ENCODE data around the gene LBX2. TPM values are rescaled to one million over a fixed set of nuclear protein-coding genes. Genes with fewer than 3 reads are reported as not detected.

Gene LBX2
- total and polyA plus RNA-seq, 8 donors: 0.14 to 2.2 (median 0.77) TPM; not detected in 1

- peak overlapping the region in 1 of 2 donors; percentile 79 for H3K4me3 ChIP-seq
- peaks cover 0 to 18% of the 10 kb centered on the region in 2 donors for H3K36me3 ChIP-seq
- H3K4me1 ChIP-seq: peaks cover 38 to 76% of the 10 kb centered on the region in 2 donors
- DNase-seq (peak in 1 of 4 donors; percentile 45), ATAC-seq (no peak)
- H3K27ac ChIP-seq: no peak overlapping the region
- H3K9me3 ChIP-seq: no peaks in the 10 kb centered on the region
- H3K27me3 ChIP-seq: peaks cover 30 to 72% of the 10 kb centered on the region in 2 donors
- TF ChIP-seq CTCF (IDR thresholded peaks at IDR 0.05): no peak
- intact Hi-C loops (cut with DNase I): no loop called here
These were observed 2.1 kb upstream of the LBX2 start for GRCh38 chr2:74501335-74502071.

- H3K27me3 ChIP-seq: peaks cover 30 to 72% of the 10 kb centered on the region in 2 donors
- DNase-seq (peak in 1 of 4 donors; percentile 4), ATAC-seq (no peak)
- peaks cover 30 to 67% of the 10 kb centered on the region in 2 donors for H3K4me1 ChIP-seq
- H3K9me3 ChIP-seq: no peaks in the 10 kb centered on the region
- peaks cover 0 to 10% of the 10 kb centered on the region in 2 donors for H3K36me3 ChIP-seq
- H3K27ac ChIP-seq: no peak overlapping the region
- TF ChIP-seq CTCF (IDR thresholded peaks at IDR 0.05): no peak
- H3K4me3 ChIP-seq: no peak overlapping the region
- intact Hi-C loops (cut with DNase I): no loop called here
These were observed 1.2 kb upstream of the LBX2 start for GRCh38 chr2:74500578-74500946.

GRCh38 chr2:74499940-74500577, 656 bp upstream of the LBX2 start:
- no peak for TF ChIP-seq CTCF (IDR thresholded peaks at IDR 0.05)
- ATAC-seq (no peak), DNase-seq (peak in 1 of 4 donors; percentile 67)
- H3K36me3 ChIP-seq: peaks cover 0 to 5% of the 10 kb centered on the region in 2 donors
- intact Hi-C loops (cut with DNase I): no loop called here
- H3K4me1 ChIP-seq: peaks cover 25 to 62% of the 10 kb centered on the region in 2 donors
- peaks cover 30 to 72% of the 10 kb centered on the region in 2 donors for H3K27me3 ChIP-seq
- no peaks in the 10 kb centered on the region for H3K9me3 ChIP-seq
- H3K4me3 ChIP-seq: peak overlapping the region in 1 of 2 donors; percentile 53
- no peak overlapping the region for H3K27ac ChIP-seq

GRCh38 chr2:74498500-74499266, 720 bp downstream of the LBX2 start:
- no peak for TF ChIP-seq CTCF (IDR thresholded peaks at IDR 0.05)
- Histone ChIP-seq H3K27me3 (peaks cover 30 to 72% of the 10 kb centered on the region in 2 donors), H3K36me3 (peaks cover 0 to 10% of the 10 kb centered on the region in 2 donors), H3K27ac (no peak overlapping the region), H3K4me1 (peaks cover 24 to 48% of the 10 kb centered on the region in 2 donors), H3K4me3 (peak overlapping the region; percentile 33 to 53), H3K9me3 (no peaks in the 10 kb centered on the region)
- peak; percentile 19 for ATAC-seq
- intact Hi-C loops (cut with DNase I): no loop called here
- peak in 1 of 4 donors; percentile 20 for DNase-seq
